PC-3 (cell line): ENCODE results near the gene RIPOR2. TPM values are rescaled to one million over a fixed set of nuclear protein-coding genes. Genes with fewer than 3 reads are reported as not detected.
A peak's percentile ranks its signal among the peaks of the same experiment; 100 is the strongest.

ENCODE experiments used
- ATAC-seq: fragments of 200-7000 bp; cut with Tn5 transposase; 2 replicates; pipeline ENCODE4 v1.9.1; 2020; ENCODE audit warnings: mild to moderate bottlenecking, moderate library complexity
- BruUV-seq: library from RNA; stranded (reverse); fragments of 400-500 nt; replicated peaks from 2 replicates; lab custom pipeline; 2021; lab: Mats Ljungman, UMichigan
- CTCF ChIA-PET: fragments of 300-600 bp; sonication (Branson Sonifier 250); formaldehyde crosslinking; loops from one replicate; lab custom pipeline; 2022; ENCODE audit warnings: antibody characterized with exemption; lab: Charles Lee
- POLR2A ChIA-PET: fragments of 300-600 bp; sonication (Branson Sonifier 250); formaldehyde crosslinking; loops from one replicate; lab custom pipeline; 2022; ENCODE audit warnings: antibody characterized with exemption; ENCODE audit not compliant: unreplicated experiment; lab: Charles Lee
- DNase-seq: peaks from one replicate; pipeline ENCODE4 v3.0.0-alpha.2; 2015
- H2AFZ ChIP-seq: fragments of 300-600 bp; sonication (generic); 2 replicates; pipeline ENCODE4 v1.6.0; 2016; ENCODE audit warnings: antibody characterized with exemption, low read length
- H3F3A ChIP-seq: fragments of 300-600 bp; sonication (generic); one replicate; pipeline ENCODE4 v1.6.0; 2017; ENCODE audit warnings: antibody characterized with exemption, low read length, control low read depth, mild to moderate bottlenecking; ENCODE audit not compliant: unreplicated experiment
- H3K27ac ChIP-seq: fragments of 300-600 bp; sonication (generic); 2 replicates; pipeline ENCODE4 v1.5.1; 2016; ENCODE audit warnings: mild to moderate bottlenecking, low read length
- H3K27me3 ChIP-seq: fragments of 300-600 bp; sonication (generic); 2 replicates; pipeline ENCODE4 v1.6.1; 2016; ENCODE audit warnings: low read length, mixed read lengths
- H3K36me3 ChIP-seq: fragments of 300-600 bp; sonication (generic); 2 replicates; pipeline ENCODE4 v1.6.1; 2016; ENCODE audit warnings: low read depth, mixed run types, low read length, mixed read lengths
- H3K4me1 ChIP-seq: fragments of 300-600 bp; sonication (generic); 2 replicates; pipeline ENCODE4 v1.5.1; 2016; ENCODE audit warnings: low read length; ENCODE audit not compliant: insufficient read depth
- H3K4me2 ChIP-seq: fragments of 300-600 bp; sonication (generic); 2 replicates; pipeline ENCODE4 v1.6.0; 2016; ENCODE audit warnings: low read length
- H3K4me3 ChIP-seq: fragments of 300-600 bp; sonication (generic); 2 replicates; pipeline ENCODE4 v1.5.1; 2016; ENCODE audit warnings: mild to moderate bottlenecking, low read length, mixed read lengths
- H3K79me2 ChIP-seq: fragments of 300-600 bp; sonication (generic); 2 replicates; pipeline ENCODE4 v1.6.1; 2017; ENCODE audit warnings: low read length, mixed read lengths
- H3K9ac ChIP-seq: fragments of 300-600 bp; sonication (generic); 2 replicates; pipeline ENCODE4 v1.6.0; 2016; ENCODE audit warnings: mild to moderate bottlenecking, low read length
- H3K9me2 ChIP-seq: fragments of 300-600 bp; sonication (generic); replicated peaks from 2 replicates; pipeline ENCODE4 v1.6.1; 2016; ENCODE audit warnings: mixed run types, low read length, mixed read lengths
- H3K9me3 ChIP-seq: fragments of 300-600 bp; sonication (generic); 2 replicates; pipeline ENCODE4 v1.6.1; 2016; ENCODE audit warnings: low read length, mixed read lengths
- H4K20me1 ChIP-seq: fragments of 300-600 bp; sonication (generic); 2 replicates; pipeline ENCODE4 v1.6.1; 2016; ENCODE audit warnings: low read length, mixed read lengths
- EZH2 ChIP-seq: fragments of 300-600 bp; sonication (generic); IDR thresholded peaks from one replicate; pipeline ENCODE4 v1.6.1; 2017; ENCODE audit warnings: antibody characterized with exemption, mild to moderate bottlenecking, low read length; ENCODE audit not compliant: unreplicated experiment
- EZH2phosphoT487 ChIP-seq: fragments of 300-600 bp; sonication (generic); IDR thresholded peaks from 2 replicates; pipeline ENCODE4 v1.6.1; 2018; ENCODE audit warnings: mild to moderate bottlenecking, antibody characterized with exemption, low read length, borderline replicate concordance
- intact Hi-C: fragments of 100-400 bp; cut with micrococcal nuclease; formaldehyde crosslinking; loops from 2 replicates; pipeline ENCODE4 v1.9.0; 2023
- total RNA-seq: library from RNA; depleted of rRNA; stranded (reverse); fragments of >200 nt; gene quantifications from 2 replicates; pipeline ENCODE4 v1.2.3, GENCODE V29; 2014
- TF ChIP-seq, protein P1 (sequence below): fragments of 300-600 bp; sonication (generic); conservative IDR thresholded peaks from 2 replicates; pipeline ENCODE4 v1.5.1; 2017; ENCODE audit warnings: antibody characterized with exemption, low read depth, mild to moderate bottlenecking, low read length

The RIPOR2 gene
- total RNA-seq, 1 experiment from 2014 or later: 0.44 TPM

- Histone ChIP-seq H3K4me2 (peak overlapping the region; percentile 97), H3K27me3 (peaks cover 12% of the 10 kb centered on the region; the same call in 1 of the 2 replicates), H3K4me1 (peaks cover 35% of the 10 kb centered on the region), H3K9me3 (no peaks in the 10 kb centered on the region), H3F3A (no peaks in the 10 kb centered on the region), H3K27ac (no peak overlapping the region), H3K9ac (no peak overlapping the region), H4K20me1 (no peaks in the 10 kb centered on the region), H3K79me2 (no peaks in the 10 kb centered on the region), H2AFZ (no peak overlapping the region), H3K4me3 (no peak overlapping the region), H3K9me2 (no peaks in the 10 kb centered on the region), H3K36me3 (no peaks in the 10 kb centered on the region)
- intact Hi-C loops: no loop called here
- ATAC-seq (no peak), DNase-seq (no peak)
- POLR2A ChIA-PET: no interaction called here
- CTCF ChIA-PET: no interaction called here
- TF ChIP-seq EZH2 (no peak), EZH2phosphoT487 (no peak)
- TF ChIP-seq, protein P1, sequence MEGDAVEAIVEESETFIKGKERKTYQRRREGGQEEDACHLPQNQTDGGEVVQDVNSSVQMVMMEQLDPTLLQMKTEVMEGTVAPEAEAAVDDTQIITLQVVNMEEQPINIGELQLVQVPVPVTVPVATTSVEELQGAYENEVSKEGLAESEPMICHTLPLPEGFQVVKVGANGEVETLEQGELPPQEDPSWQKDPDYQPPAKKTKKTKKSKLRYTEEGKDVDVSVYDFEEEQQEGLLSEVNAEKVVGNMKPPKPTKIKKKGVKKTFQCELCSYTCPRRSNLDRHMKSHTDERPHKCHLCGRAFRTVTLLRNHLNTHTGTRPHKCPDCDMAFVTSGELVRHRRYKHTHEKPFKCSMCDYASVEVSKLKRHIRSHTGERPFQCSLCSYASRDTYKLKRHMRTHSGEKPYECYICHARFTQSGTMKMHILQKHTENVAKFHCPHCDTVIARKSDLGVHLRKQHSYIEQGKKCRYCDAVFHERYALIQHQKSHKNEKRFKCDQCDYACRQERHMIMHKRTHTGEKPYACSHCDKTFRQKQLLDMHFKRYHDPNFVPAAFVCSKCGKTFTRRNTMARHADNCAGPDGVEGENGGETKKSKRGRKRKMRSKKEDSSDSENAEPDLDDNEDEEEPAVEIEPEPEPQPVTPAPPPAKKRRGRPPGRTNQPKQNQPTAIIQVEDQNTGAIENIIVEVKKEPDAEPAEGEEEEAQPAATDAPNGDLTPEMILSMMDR: no peak
- BruUV-seq: no TSS peak
These were observed 27.7 kb downstream of the RIPOR2 start for GRCh38 chr6:24907919-24908649.

DNA sequence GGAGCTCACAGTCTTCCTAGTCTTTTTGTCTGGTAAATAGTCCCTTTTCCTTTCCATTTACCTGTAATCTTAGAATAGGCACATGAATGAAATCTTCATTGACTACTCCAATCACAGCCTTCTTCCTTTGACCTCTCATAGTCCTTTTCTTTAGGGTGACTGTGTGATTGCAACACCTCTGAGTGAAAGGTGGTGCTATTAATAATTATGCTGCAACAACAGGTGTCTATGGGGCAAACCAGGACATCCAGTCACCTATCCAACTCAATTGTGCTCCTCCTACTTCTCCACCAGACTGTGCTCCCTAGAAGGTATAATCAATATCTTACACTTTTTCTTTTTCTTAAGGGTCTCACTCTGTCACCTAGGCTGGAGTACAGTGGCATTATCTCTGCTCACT is 29.4 kb downstream of the RIPOR2 start:
- H3K79me2 ChIP-seq: no peaks in the 10 kb centered on the region
- peaks cover 49% of the 10 kb centered on the region for H3K4me1 ChIP-seq
- peaks cover 4% of the 10 kb centered on the region for H3F3A ChIP-seq
- H3K9me3 ChIP-seq: no peaks in the 10 kb centered on the region
- no peaks in the 10 kb centered on the region for H3K9me2 ChIP-seq
- BruUV-seq: no TSS peak
- ATAC-seq (no peak), DNase-seq (no peak)
- H3K36me3 ChIP-seq: no peaks in the 10 kb centered on the region
- TF ChIP-seq, protein P1: no peak
- TF ChIP-seq EZH2phosphoT487 (no peak), EZH2 (no peak)
- H3K4me2 ChIP-seq: no peak overlapping the region
- H2AFZ ChIP-seq: no peak overlapping the region
- ChIA-PET POLR2A (no interaction called here), CTCF (no interaction called here)
- intact Hi-C loops: no loop called here
- no peak overlapping the region for H3K9ac ChIP-seq
- H3K4me3 ChIP-seq: no peak overlapping the region
- H4K20me1 ChIP-seq: no peaks in the 10 kb centered on the region
- no peak overlapping the region for H3K27ac ChIP-seq
- H3K27me3 ChIP-seq: peaks cover 2% of the 10 kb centered on the region; the same call in 1 of the 2 replicates

- Histone ChIP-seq H3K9ac (no peak overlapping the region), H3K27me3 (no peaks in the 10 kb centered on the region), H3K4me2 (no peak overlapping the region), H3K36me3 (no peaks in the 10 kb centered on the region), H3K27ac (no peak overlapping the region), H3K9me3 (no peaks in the 10 kb centered on the region), H3F3A (peaks cover 4% of the 10 kb centered on the region), H3K79me2 (no peaks in the 10 kb centered on the region), H2AFZ (no peak overlapping the region), H3K4me3 (no peak overlapping the region), H4K20me1 (no peaks in the 10 kb centered on the region), H3K9me2 (no peaks in the 10 kb centered on the region), H3K4me1 (peaks cover 48% of the 10 kb centered on the region)
- no peak for DNase-seq
- no TSS peak for BruUV-seq
- POLR2A ChIA-PET: no interaction called here
- CTCF ChIA-PET: no interaction called here
- no peak for ATAC-seq
- TF ChIP-seq, protein P1: no peak
- TF ChIP-seq EZH2phosphoT487 (no peak), EZH2 (no peak)
- intact Hi-C loops: no loop called here
These were observed 30.3 kb downstream of the RIPOR2 start for GRCh38 chr6:24905483-24905882.
